Measurements from ENCODE around the gene TRAPPC13.

The TRAPPC13 gene

DNA sequence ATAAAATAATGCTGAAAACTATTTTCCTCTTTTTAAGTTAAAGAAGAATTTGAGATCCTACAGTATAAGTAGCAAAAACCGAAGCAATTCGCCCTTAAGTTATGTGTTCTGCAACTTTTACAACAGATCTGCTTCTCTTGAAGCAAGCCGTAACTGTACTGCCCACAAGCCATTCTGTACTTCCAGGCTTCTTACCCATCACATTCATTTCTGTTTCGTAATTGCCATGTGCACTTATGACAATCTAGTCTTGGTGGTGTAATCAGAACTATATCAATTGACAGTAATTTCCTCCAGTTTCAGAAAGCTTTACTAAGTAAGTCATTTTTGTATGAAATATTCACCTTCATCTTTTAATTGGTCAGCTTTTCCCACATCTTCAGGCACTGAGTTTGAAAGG, 83.3 kb downstream of the TRAPPC13 start:
- Mint-ChIP-seq H3K27ac (no peak overlapping the region), H3K9me3 (no peaks in the 10 kb centered on the region), H3K4me3 (no peak overlapping the region), H3K4me1 (peaks cover 11% of the 10 kb centered on the region), H3K27me3 (no peaks in the 10 kb centered on the region)
- ATAC-seq = no peak
- no peak for DNase-seq

All from stimulated activated naive CD8-positive, alpha-beta T cell treated with anti-CD3 and anti-CD28 coated beads, Interleukin-15, amount 100 ng/mL, for 72 hours (primary cell).